Hepatocyte (in vitro differentiated cells): ENCODE results near the gene UBE2U. TPM values are rescaled to one million over a fixed set of nuclear protein-coding genes. Genes with fewer than 3 reads are reported as not detected.

Source experiments
- DNase-seq: peaks from one replicate; pipeline ENCODE4 v3.0.0-alpha.2; 2016; ENCODE audit warnings: low spot score
- H2AFZ ChIP-seq: fragments of 200-600 bp; sonication (generic); 2 replicates; pipeline ENCODE4 v1.6.0; 2016; ENCODE audit warnings: antibody characterized with exemption, mild to moderate bottlenecking
- H3K27ac ChIP-seq: fragments of 200-600 bp; sonication (generic); 2 replicates; pipeline ENCODE4 v1.5.1; 2016; ENCODE audit warnings: mild to moderate bottlenecking
- H3K27me3 ChIP-seq: fragments of 200-600 bp; sonication (generic); 2 replicates; pipeline ENCODE4 v1.6.1; 2016
- H3K36me3 ChIP-seq: fragments of 200-600 bp; sonication (generic); replicated peaks from 2 replicates; pipeline ENCODE4 v1.5.1; 2016; ENCODE audit warnings: low read depth; ENCODE audit not compliant: insufficient read depth
- H3K4me1 ChIP-seq: fragments of 200-600 bp; sonication (generic); 2 replicates; pipeline ENCODE4 v1.5.1; 2016; ENCODE audit warnings: mild to moderate bottlenecking, moderate library complexity; ENCODE audit not compliant: insufficient read depth
- H3K4me2 ChIP-seq: fragments of 200-600 bp; sonication (generic); 2 replicates; pipeline ENCODE4 v1.6.0; 2016
- H3K4me3 ChIP-seq: fragments of 200-600 bp; sonication (generic); 2 replicates; pipeline ENCODE4 v1.5.1; 2016; ENCODE audit warnings: mild to moderate bottlenecking
- H3K79me2 ChIP-seq: fragments of 200-600 bp; sonication (generic); 2 replicates; pipeline ENCODE4 v1.6.0; 2017; ENCODE audit warnings: mild to moderate bottlenecking
- H3K9me2 ChIP-seq: fragments of 200-600 bp; sonication (generic); replicated peaks from 2 replicates; pipeline ENCODE4 v1.6.0; 2017; ENCODE audit warnings: mild to moderate bottlenecking; ENCODE audit not compliant: insufficient read depth
- H3K9me3 ChIP-seq: fragments of 200-600 bp; sonication (generic); 2 replicates; pipeline ENCODE4 v1.5.1; 2016; ENCODE audit warnings: low read depth, mild to moderate bottlenecking
- H4K20me1 ChIP-seq: fragments of 200-600 bp; sonication (generic); 2 replicates; pipeline ENCODE4 v1.6.0; 2016; ENCODE audit warnings: mild to moderate bottlenecking; ENCODE audit not compliant: insufficient read depth, poor library complexity, severe bottlenecking
- EZH2 ChIP-seq: fragments of 200-600 bp; sonication (generic); IDR thresholded peaks from 2 replicates; pipeline ENCODE4 v1.6.1; 2016; ENCODE audit warnings: antibody characterized with exemption, mild to moderate bottlenecking, borderline replicate concordance
- EZH2phosphoT487 ChIP-seq: fragments of 200-600 bp; sonication (generic); IDR thresholded peaks from one replicate; pipeline ENCODE4 v1.6.1; 2018; ENCODE audit warnings: antibody characterized with exemption, mild to moderate bottlenecking, low read depth, moderate library complexity; ENCODE audit not compliant: unreplicated experiment, severe bottlenecking
- WGBS: methylation state at CpG from one replicate; pipeline ENCODE4 v1.1.6; 2016; ENCODE audit warnings: low lambda C conversion rate; ENCODE audit errors: missing lambda C conversion rate; 5-methylcytosine and 5-hydroxymethylcytosine counted together
- polyA plus RNA-seq: library from polyadenylated mRNA; unstranded; fragments of >200 nt; fragmentation: Nextera tagmentation; extraction: Ambion mirVana; gene quantifications from 2 replicates; pipeline ENCODE4 v1.2.1, GENCODE V29; 2016
- total RNA-seq: library from RNA; depleted of rRNA; stranded (reverse); fragments of >200 nt; gene quantifications from 2 replicates; pipeline ENCODE4 v1.2.3, GENCODE V29; 2014
- TF ChIP-seq, protein P1 (sequence below): fragments of 200-600 bp; sonication (generic); IDR thresholded peaks from 2 replicates; pipeline ENCODE4 v1.5.1; 2016; ENCODE audit warnings: antibody characterized with exemption, mild to moderate bottlenecking; ENCODE audit not compliant: poor library complexity

Gene UBE2U
- total and polyA plus RNA-seq, 2 experiments from 2014 or later: not detected

DNA sequence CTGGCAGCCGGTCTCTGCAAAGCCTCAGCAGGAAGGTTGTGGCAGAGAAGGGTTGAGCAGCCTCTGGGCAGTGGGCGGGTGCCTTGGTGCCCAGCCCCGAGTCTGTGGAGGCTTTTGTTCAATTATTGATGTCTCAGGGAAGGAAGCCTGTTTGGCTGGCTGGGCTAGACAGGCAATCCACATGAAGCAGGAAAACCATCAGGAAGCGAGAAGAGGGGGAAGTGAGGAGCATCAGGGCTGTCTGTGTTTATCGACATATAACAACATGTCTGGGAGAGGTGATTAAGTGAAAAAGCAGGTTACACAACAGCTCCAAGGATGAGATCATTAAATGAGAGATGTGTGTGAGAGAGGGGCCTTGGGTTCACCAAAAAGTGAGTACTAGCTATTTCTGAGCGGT lies 105.4 kb downstream of the UBE2U start:
- no peaks in the 10 kb centered on the region for H3K79me2 ChIP-seq
- H3K36me3 ChIP-seq: no peaks in the 10 kb centered on the region
- H3K4me3 ChIP-seq: no peak overlapping the region
- H3K9me2 ChIP-seq: no peaks in the 10 kb centered on the region
- no peak overlapping the region for H3K27ac ChIP-seq
- WGBS: 85% methylated on average over 6 of the region's 6 CpGs
- no peak overlapping the region for H2AFZ ChIP-seq
- DNase-seq: no peak
- TF ChIP-seq EZH2 (no peak), EZH2phosphoT487 (no peak)
- TF ChIP-seq, protein P1, sequence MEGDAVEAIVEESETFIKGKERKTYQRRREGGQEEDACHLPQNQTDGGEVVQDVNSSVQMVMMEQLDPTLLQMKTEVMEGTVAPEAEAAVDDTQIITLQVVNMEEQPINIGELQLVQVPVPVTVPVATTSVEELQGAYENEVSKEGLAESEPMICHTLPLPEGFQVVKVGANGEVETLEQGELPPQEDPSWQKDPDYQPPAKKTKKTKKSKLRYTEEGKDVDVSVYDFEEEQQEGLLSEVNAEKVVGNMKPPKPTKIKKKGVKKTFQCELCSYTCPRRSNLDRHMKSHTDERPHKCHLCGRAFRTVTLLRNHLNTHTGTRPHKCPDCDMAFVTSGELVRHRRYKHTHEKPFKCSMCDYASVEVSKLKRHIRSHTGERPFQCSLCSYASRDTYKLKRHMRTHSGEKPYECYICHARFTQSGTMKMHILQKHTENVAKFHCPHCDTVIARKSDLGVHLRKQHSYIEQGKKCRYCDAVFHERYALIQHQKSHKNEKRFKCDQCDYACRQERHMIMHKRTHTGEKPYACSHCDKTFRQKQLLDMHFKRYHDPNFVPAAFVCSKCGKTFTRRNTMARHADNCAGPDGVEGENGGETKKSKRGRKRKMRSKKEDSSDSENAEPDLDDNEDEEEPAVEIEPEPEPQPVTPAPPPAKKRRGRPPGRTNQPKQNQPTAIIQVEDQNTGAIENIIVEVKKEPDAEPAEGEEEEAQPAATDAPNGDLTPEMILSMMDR: no peak
- no peaks in the 10 kb centered on the region for H4K20me1 ChIP-seq
- H3K27me3 ChIP-seq: no peaks in the 10 kb centered on the region
- H3K9me3 ChIP-seq: no peaks in the 10 kb centered on the region
- no peak overlapping the region for H3K4me2 ChIP-seq
- no peaks in the 10 kb centered on the region for H3K4me1 ChIP-seq

DNA sequence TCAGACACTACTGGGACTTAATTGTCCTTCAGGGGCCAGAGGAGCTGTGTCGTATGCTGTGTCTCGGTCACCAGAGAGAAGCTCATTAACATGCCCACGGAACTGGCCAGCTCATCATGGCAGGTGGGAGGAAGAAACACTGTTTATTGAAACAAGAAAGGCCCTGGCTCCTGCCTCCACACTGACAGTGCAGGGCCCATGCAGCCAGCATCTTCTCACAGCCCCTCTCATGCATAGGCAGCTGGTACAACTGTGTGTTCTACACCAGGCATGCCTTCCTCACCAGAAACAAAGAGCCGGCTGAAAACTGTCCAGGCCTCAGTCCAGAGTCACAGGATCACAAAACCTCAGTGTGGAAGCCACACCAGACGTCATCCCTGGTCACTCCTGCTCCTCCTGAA lies 106.0 kb downstream of the UBE2U start:
- no peaks in the 10 kb centered on the region for H3K36me3 ChIP-seq
- WGBS: 85% methylated on average over 5 of the region's 5 CpGs
- no peaks in the 10 kb centered on the region for H3K9me3 ChIP-seq
- DNase-seq: no peak
- H3K4me1 ChIP-seq: no peaks in the 10 kb centered on the region
- H3K79me2 ChIP-seq: no peaks in the 10 kb centered on the region
- no peaks in the 10 kb centered on the region for H4K20me1 ChIP-seq
- no peak overlapping the region for H3K4me2 ChIP-seq
- H3K9me2 ChIP-seq: no peaks in the 10 kb centered on the region
- no peak for TF ChIP-seq EZH2phosphoT487
- TF ChIP-seq, protein P1: no peak
- no peak for TF ChIP-seq EZH2
- no peaks in the 10 kb centered on the region for H3K27me3 ChIP-seq
- H3K4me3 ChIP-seq: no peak overlapping the region
- no peak overlapping the region for H3K27ac ChIP-seq
- no peak overlapping the region for H2AFZ ChIP-seq

DNA sequence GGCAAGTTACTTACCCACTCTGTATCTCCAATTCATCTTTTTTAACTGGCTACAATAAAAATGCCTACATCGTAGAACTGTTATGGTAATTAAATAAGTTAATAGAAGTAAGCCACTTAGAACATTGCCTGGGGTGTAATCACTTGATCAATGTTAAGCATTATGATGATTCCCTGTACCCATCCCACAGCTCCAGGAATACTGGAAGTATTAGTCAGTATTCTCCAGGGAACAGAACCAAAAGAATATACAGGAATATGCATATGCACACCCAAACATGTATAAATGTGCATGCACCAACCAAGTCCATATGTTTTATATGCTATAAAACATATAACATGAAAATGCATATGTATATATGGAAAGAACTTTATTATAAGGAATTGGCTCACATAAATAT lies 107.3 kb downstream of the UBE2U start:
- H3K36me3 ChIP-seq: no peaks in the 10 kb centered on the region
- H2AFZ ChIP-seq: no peak overlapping the region
- H3K4me1 ChIP-seq: no peaks in the 10 kb centered on the region
- no peak overlapping the region for H3K27ac ChIP-seq
- H3K9me3 ChIP-seq: no peaks in the 10 kb centered on the region
- DNase-seq: no peak
- no peaks in the 10 kb centered on the region for H3K79me2 ChIP-seq
- TF ChIP-seq EZH2 (no peak), EZH2phosphoT487 (no peak)
- TF ChIP-seq, protein P1: no peak
- H3K27me3 ChIP-seq: no peaks in the 10 kb centered on the region
- WGBS: 71% methylated on average over 1 of the region's 1 CpG
- H3K4me3 ChIP-seq: no peak overlapping the region
- no peaks in the 10 kb centered on the region for H3K9me2 ChIP-seq
- no peak overlapping the region for H3K4me2 ChIP-seq
- H4K20me1 ChIP-seq: no peaks in the 10 kb centered on the region

DNA sequence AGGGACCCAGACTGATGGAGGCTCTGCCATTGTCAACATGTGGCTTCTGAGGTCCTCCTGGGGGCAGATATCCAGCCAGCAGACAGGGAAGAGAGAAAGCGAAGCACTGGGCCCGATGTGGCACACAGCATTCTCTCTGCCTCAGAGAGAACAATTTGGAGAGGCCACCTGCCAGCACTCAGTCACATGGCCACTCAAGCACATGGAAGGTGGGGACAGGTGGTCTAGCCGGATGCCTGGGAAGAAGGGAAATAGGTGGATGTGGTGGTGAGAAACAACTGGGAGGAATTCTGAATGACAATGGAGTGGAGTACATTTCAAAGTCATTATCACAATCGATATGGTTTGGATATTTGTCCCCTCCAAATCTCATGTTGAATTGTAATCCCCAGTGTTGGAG lies 109.0 kb downstream of the UBE2U start:
- Histone ChIP-seq H3K9me2 (no peaks in the 10 kb centered on the region), H3K4me2 (no peak overlapping the region), H3K79me2 (no peaks in the 10 kb centered on the region), H3K27me3 (no peaks in the 10 kb centered on the region), H3K36me3 (no peaks in the 10 kb centered on the region), H4K20me1 (no peaks in the 10 kb centered on the region), H3K9me3 (no peaks in the 10 kb centered on the region), H3K4me3 (no peak overlapping the region), H3K4me1 (no peaks in the 10 kb centered on the region), H2AFZ (no peak overlapping the region), H3K27ac (no peak overlapping the region)
- WGBS: 95% methylated on average over 4 of the region's 4 CpGs
- DNase-seq: no peak
- TF ChIP-seq, protein P1: no peak
- no peak for TF ChIP-seq EZH2phosphoT487
- no peak for TF ChIP-seq EZH2
